Esophagus muscularis mucosa (tissue), 3 donors: ENCODE results near the gene CLDN24.

Experiments used
- POLR2A ChIP-seq: fragments of 450-650 bp; IDR thresholded peaks from one replicate; pipeline ENCODE4 v1.6.1; 2017; ENCODE audit warnings: antibody characterized with exemption, moderate library complexity, mild to moderate bottlenecking, low read depth
- TF ChIP-seq, protein P1 (sequence below), 3 experiments: fragments of 200-600 bp in 2 of 3; fragments of 450-650 bp in 1 of 3; sonication (generic) in 2 of 3; IDR thresholded peaks; one replicate each; pipeline ENCODE4 v1.5.1; 2017 to 2019; ENCODE audit warnings: antibody characterized with exemption in 3 of 3, mild to moderate bottlenecking in 2 of 3, moderate library complexity in 1 of 3

DNA sequence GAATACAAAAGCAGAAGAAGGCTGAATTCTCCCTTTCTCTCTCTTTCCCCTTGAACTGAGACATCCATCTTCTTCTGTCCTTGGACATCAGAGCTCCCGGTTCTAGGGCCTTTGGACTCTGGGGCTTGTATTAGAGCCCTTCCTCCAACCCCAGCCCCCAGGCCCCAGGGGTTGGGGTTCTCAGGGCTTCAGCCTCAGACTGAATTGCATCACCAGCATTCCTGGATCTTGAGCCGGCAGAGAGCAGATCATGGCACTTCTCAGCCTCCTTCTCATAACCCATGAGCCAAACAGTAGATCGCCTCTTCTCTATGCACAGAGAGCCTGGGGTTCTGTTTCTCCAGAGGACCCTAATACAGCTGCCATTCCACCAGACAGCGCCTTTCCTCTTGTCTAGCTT is 25.3 kb upstream of the CLDN24 start:
- TF ChIP-seq, protein P1, sequence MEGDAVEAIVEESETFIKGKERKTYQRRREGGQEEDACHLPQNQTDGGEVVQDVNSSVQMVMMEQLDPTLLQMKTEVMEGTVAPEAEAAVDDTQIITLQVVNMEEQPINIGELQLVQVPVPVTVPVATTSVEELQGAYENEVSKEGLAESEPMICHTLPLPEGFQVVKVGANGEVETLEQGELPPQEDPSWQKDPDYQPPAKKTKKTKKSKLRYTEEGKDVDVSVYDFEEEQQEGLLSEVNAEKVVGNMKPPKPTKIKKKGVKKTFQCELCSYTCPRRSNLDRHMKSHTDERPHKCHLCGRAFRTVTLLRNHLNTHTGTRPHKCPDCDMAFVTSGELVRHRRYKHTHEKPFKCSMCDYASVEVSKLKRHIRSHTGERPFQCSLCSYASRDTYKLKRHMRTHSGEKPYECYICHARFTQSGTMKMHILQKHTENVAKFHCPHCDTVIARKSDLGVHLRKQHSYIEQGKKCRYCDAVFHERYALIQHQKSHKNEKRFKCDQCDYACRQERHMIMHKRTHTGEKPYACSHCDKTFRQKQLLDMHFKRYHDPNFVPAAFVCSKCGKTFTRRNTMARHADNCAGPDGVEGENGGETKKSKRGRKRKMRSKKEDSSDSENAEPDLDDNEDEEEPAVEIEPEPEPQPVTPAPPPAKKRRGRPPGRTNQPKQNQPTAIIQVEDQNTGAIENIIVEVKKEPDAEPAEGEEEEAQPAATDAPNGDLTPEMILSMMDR (IDR thresholded peaks at IDR 0.05) = no peak
- no peak for TF ChIP-seq POLR2A
